NCI-H2196 (cell line): ENCODE data around the gene AKAP13.

Experiments used
- DNase-seq: peaks from one replicate; lab custom pipeline; 2025; ENCODE audit not compliant: unreplicated experiment; lab: John Stamatoyannopoulos, UW

The AKAP13 gene

DNA sequence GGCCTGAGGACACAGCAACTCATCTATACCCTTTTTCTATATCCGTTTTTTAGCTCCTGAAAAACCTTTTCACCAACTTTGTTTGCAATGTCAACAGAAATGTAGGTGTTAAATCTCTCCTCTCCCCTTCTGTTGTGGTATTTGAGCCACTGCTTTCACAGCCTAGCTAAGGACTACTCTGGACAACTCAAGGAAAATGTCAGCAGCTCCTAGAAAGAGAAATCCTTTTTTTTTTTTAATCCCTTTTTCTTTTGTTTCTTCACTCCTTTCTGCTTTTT lies 237.8 kb downstream of the AKAP13 start:
- DNase-seq = no peak

DNA sequence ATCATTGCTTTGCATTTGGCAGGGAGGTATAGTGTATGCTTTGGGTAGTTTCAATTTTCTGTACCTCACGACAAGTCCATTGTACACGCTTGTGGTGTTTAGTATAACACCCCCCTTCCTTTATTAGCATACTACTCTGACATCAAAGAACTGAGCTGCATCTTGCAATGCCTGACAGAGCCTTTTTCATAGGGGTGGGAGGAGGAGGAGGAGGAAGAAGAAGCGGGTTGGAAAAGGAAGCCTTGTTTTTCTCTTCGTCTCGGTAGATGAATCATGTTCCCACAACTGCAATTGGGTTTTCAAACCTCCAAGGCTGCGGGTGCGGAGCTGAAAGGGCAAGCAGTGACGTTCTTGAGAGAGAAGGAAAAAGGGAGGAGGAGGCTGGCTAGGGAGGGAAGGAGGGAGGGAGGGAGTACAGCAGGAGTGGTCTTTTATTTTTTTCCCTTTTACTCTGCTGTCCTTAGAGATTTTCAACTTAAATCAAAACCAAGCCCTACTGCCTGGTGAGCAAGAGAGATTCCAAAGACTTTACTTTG lies 238.6 kb downstream of the AKAP13 start:
- DNase-seq = no peak

DNA sequence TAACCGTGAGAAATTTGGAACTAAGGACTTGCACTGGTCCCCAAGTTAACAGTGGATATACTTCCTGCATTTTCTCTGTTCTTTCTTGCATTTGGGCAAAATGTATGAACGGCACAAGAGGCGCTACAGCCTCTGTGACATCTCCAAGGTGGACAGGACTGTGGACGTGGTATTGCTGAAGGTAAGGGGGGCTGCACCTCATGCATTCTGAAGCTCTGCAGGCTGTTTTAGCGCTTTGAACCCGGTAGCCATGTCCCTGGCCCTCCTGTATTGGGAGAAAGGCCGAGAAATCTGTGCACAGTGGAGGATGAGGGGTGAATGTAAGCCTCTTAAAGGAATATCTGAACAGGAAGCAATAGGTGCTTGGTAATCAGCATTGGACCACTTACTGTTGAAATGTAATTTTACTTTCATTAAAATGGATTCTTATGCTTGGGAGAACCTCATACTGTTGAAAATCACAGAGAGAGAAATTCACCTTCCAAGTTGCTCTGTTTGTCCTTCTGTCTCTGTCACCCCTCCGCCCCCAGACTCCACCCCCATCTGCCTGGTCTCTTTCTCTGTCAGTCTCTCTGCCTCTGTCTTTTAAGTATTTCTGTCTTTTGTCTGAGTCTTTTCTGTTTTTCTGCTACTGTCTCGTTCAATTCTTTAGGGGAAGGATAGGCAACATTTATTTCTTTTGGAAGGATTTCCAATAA lies 239.7 kb downstream of the AKAP13 start:
- no peak for DNase-seq

DNA sequence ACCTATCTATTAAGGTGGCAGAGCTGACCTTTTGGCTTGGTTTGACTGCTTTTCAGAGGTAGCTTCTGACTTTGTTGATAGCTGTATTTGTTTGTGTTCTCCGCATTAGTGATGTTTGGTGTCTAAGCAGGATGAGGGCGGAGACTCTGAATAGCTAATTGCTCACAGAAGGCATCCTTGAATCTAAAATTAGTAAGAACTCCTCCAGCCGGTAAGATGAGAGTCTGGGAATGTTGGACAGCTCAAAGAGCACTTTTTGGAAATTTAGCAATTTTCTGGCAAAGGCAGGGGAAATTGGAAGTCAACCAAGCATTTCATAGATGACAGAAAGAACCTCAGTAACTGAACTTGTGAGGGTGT lies 240.3 kb downstream of the AKAP13 start:
- no peak for DNase-seq

DNA sequence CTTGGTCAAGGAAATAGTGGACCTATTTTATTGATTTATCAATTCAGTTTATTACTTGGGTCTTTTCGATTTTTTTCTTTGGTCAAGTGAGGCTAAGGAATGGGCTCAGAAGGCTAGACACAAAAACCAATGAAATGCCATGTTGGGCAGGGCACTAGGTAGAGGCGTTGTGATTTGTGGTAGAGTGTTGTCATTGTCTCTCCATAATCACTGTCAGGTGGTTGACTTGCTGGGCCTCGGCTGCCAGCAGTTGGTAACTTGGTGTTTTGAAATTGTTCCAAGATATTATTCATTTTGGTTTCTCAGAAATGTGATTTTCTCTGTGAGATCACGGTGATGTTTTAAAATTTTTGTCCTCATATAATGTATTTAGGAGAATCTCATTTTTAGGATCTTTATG lies 240.7 kb downstream of the AKAP13 start:
- DNase-seq = no peak

DNA sequence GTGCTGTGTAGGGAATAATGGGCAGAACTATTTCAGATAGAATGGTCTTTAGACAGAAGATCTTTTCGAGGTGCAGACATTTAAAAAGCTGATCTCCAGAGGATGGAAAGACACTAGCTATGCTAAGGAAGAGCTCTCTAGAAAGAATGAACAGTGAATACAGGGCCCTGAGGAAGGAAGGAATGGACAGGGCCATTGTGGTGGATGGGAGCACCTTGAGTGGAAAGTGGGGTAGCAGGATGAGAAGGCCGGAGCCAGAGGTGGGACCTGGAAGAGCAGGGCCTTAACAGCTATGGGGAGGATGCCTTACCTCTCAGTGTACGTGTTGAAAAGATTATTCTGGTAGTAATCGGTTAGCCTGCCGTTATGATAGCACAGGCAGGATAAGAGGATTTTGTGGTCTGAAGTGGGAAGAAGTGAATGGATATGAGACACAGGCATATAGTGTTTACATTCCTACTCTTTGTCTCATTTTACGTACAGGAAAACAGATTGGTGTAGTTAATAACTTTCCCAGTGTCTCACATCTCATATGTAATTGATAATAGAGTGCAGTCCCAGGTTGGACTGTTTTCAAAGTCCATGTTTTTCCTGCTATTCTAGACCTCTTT lies 241.9 kb downstream of the AKAP13 start:
- DNase-seq = no peak

DNA sequence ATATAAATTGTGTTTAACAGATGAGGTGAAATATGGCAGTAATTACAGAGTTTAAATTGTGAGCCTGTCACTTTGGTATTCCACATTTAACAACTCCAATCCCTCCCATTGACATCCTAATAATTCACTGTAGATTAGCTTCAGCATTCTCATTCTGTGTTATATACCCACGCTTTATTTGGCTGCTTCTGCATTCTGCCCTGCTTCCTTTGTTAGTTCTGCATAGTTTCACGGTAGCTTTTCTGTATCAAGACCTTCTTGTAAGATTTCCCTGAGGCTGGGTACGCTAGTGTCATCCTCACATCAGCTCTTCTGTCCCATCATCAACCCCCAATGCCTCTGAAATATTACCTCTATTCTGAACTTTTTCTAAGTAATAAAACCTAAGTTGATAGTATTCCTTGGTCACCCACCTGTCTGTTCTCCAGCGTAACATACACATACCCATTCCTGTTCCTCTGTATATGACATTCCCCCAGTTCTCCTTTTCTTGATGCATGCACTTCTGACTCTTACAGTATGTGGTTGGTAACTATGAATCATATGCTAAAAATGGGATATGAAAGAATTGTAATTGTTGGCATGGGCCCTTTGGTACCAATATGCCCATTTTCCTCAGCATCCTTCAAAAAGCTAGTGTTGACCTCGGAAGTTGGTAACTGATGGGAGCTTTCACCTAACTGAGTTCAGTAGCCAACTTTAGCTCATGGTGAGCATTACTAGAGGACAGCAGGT lies 243.1 kb downstream of the AKAP13 start:
- DNase-seq = no peak

DNA sequence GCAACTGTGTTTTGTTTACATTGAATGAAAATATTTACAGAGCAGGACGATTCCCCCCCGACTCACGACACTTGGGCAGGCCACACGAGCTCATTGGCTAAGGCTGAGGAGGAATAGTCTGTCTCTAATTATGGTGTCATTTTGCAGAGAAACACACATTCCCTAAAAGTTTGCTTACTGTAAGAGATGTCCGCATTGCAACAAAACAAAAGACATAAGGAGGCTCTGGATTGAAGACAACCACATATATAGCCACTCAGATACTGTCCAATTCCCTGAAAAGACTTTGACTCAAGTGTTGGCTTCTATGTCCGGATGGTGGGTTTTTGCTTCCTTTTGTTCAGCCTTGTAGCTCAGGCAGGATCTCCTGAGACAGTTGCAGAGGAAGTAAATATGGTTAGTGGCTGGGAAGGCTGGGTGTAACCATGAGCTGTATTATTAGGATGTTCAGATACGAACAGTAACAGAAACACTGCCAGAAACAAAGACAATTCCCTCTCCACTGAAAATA lies 243.9 kb downstream of the AKAP13 start:
- no peak for DNase-seq

DNA sequence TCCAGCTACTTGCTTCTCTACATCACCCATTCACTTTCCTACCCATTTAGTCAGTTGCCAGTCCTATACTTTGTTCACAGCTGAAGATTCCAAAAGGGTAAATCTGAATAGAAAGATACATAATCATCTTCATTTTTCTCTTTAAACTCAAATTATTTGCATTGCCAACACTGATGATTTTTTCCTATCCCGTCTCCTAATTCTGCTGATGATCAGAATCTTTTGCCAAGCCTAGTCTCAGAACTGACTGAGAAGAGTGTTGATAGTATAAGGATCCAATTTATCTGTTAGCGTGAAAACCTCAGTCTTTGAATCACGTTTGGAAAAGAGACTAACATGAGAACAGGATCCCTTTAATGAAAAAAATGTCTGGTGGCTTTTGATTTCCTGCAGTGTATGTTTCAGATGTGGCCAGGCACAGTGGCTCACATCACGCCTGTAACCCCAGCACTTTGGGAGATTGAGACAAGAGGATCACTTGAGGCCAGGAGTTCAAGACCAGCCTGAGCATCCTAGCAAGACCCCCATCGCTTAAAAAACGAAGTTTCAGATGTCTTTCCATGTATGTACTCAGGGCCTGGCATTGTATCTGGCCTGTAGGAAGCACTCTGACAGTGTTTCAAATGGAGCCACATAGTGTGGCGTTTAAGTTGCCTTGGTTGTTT lies 244.9 kb downstream of the AKAP13 start:
- no peak for DNase-seq

DNA sequence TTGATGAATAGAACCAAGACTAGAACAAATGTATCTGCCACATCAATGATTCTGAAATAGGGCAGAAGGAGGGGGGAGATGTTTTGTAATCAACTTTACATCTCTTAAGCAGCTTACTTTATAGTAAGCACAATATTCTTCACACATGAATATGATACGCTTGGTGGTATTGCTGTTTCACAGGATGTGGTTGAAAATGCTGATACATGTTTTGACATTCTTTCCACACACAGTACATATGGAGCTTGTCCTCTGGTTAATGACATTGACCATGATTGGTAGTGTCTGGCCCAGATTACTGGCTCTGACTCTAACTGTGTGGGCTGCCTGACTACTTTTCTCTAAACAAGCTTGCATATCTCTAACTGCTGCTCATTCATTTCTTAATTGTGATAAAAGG lies 245.5 kb downstream of the AKAP13 start:
- no peak for DNase-seq

DNA sequence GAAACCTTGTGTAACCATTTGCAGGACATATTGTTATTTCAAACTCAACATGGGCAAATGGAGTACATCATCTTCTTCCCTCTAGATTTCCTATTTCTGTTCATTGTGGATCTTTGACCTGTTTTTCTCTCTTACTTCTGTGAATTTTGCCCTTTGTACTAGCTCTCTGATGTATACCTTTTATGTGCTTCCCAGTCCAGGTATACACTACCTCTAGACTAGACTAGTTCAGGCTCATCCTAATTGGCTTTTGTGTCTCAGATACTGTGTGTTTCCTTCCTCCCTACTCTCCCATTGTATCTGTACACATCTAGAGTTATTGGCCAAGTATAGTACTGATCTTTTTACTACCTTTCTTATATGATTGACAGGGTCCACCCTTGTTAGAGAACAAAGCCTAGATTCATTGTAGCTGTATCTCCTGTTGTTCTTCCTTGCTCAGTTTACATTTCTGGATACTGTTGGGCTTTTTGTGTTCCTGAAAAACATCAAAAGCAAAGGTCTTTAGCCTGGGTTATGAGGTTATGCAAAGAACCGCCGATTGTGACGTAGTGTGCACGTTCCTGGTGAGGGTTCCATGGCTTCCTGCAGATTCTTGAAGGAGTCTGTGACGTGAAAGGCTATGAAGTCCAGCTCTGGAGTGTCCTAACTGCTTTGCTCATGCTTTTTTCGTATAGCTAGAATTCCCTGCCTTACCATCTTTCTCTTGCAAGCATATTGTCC lies 247.0 kb downstream of the AKAP13 start:
- DNase-seq = no peak

DNA sequence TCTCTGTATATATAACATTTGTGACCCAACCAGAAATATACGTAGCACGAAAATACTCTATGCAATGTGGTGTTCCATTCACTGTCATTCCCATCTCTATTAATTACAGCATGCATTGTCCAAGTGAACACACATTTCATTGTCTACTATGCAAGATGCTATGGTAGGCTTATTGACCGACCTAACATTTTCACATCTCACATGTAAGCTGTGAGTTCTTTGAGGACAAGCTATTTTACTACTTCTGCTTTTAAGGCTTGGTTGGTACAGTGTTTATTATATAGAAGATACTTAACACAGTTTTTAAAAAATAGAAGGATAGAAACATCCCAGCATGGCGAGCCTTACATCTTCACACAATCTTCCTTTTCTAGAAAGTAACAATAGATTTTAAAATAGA lies 249.9 kb downstream of the AKAP13 start:
- no peak for DNase-seq

DNA sequence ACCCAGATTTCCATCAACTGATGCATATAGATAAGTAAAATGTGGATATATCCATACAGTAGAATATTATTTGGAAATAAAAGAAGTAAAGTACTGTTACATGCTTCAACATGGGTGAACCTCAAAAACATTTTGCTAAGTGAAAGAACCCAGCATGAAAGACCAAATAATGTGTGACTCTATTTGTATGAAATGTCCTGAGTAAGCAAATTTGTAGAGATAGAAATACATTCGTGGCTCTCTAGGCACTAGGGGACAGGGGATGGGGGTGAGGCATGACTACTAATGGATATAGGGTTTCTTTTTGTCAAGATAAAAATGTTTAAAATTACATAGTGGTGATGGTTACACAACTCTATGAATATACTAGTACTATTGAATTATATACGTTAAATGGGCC lies 250.6 kb downstream of the AKAP13 start:
- no peak for DNase-seq

DNA sequence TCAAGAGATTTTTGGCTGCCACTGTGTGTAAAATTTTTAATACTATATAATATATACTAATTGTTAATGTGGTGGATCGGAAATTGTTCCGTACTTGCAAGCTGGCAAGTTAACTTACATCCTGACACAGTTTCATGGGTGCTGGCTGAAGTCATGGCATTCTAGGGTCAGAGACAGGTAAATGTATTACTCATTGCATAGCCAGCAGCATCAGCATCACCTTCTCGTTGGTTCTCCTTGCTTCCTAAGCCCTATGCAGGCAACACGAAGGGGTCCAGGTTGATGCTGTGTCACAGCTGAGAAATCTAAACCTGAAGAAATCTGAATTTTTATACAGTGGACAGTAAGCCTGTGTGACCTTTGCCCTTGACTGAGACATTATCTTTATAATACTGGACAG lies 251.6 kb downstream of the AKAP13 start:
- no peak for DNase-seq

DNA sequence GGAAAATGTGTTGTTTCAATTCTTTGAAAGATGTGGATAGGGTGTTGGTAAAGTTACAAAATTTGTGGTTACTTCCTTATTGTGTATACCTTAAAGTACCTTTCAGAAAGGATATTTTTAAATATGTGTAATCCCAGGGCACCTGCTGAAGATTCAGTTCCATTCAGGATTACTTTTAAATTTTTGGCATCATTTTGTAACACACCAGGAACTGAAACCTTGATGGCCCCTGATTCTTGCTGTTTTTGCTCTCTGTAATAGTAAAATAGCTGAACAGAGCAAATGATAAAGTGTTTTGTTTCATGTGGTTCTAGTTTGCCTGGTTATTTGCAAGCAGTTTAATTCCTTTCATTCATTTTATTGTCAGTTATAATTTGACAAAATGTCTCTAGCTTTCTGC lies 253.5 kb downstream of the AKAP13 start:
- no peak for DNase-seq

DNA sequence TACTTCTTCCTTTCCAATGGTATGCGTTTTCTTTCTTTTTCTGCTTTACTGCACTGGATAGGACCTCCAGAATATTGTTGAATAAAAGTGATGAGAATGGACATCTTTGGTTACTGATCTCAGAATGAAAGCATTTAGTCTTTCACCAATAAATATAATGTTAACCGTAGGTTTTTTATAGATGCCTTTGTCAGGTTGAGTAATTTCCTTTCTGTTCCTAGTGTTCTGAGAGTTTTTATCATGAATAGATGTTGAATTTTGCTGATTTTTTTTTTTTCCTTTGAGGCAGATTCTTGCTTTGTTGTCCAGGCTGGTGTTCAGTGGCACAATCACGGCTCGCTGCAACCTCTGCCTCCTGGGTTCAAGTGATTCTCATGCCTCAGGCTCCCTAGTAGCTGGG lies 255.9 kb downstream of the AKAP13 start:
- DNase-seq = no peak

DNA sequence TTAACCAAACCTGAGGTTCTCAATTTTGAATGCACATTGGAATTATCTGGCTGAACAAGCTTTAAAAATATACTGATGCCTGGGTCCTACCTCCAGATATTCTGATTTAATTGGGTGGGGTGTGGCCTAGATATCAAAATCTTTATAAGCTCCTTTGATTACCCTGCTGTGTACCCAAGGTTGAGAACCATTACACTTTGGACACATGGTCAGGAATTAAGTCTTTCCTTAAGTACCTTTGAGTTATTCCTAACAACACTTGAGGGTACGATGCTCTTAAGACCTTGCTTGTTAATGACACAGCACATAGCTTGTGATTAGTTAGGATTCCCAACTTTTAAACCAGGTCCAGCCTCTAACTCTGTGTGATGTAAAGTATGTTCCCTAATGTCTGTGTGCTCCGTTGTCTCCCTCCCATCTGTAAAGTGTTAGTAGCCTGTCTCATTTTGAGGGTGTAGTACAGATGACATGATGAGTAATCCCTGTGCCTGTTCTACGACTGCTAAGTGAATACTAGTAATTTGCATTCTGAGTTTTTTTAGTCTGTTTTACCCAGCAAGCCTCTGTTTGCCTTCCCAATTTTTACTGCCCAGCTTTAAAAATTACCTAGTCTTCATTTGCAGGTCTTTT lies 259.5 kb downstream of the AKAP13 start:
- no peak for DNase-seq

DNA sequence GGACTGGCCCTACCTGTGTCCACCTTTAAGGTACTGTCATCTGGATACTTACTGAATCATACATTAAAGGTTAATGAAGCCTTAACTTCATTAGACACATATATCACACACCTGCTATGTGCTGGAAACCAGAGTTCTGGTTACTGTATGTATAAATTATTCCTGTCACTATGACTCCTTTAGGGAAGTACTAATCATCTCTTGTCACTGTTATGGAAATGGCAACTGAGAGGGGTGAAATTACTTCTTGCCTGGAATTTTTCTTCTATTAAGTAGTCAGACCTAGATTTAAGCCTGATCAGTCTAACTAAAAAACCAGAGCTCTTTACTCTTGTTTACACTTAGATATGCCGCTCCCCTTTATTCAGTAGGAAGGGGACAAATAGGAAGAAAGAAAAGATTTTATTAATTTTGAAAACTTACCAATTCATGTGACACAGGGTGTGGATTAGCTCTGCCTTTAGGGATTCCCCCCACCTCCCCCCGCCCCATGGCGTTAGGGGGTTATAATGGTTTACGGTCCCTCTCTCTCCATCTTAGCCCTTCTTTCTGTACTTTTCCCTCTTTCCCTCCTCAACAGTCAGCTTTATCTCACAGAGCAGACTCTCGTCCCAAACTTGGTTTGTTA lies 261.8 kb downstream of the AKAP13 start:
- no peak for DNase-seq

DNA sequence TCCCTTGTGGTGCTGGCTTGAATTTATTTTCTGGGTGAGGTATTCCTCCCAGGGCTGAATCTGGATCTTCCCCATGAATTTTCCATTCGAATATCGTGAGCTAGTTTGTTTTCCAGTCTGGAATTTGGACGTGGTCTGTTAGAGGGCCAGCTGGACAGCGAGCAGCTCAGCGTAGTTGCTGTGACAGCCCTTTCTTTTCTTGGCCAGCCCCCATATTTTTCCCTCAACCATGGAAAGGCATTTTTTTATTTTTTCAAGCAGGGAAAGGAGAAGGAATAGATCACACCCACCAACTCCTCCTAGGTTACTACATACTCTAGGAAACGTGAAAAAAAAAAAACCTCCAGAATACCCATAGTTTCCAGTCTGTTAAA lies 262.3 kb downstream of the AKAP13 start:
- no peak for DNase-seq

DNA sequence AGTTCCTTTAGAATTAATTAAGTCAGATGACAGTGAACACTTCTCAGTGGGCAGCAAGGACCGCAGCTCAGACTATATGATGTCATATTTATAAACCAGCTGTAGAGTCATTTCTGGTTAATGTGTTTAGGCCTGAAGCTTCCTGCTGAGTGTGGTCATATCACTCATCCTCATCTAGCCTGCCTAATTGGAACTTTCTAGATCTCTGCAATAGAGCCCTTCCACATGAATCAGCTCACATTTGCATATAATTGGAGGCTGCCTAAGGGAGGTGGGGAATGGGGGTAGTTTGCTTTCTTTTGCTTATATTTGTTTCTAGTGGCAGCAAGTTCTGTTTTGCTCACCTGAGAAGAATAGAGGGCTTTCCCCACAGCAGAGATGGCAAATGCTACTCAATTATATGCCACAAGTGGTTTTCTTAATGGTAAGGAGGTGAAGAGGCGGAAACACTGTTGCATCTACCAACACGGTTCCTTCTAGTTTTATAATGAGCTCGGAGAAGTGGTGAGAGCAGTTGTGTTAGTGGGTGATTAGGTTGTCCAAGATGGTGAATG lies 266.2 kb downstream of the AKAP13 start:
- DNase-seq = no peak
